Measurements from ENCODE around the gene PSME2.
"Not testable (repeated sequence)": the region's sequence is repeated elsewhere in the genome, so short reads cannot be mapped to it uniquely, and the experiment has no call there.

GRCh38 chr14:24105609-24106239 is 40.7 kb downstream of the PSME2 start:
- TF ChIP-seq CTCF (IDR thresholded peaks at IDR 0.05; ENCODE audit: poor library complexity, severe bottlenecking); EZH2 (IDR thresholded peaks at IDR 0.05; ENCODE audit: borderline replicate concordance, insufficient read depth, low read length, poor library complexity, severe bottlenecking): not testable (repeated sequence)

All from neural cell (in vitro differentiated cells).